HG02571 (cell line): Measurements from ENCODE around the gene RBMS2.

Experiments
- ATAC-seq: cut with Tn5 transposase; IDR thresholded peaks from one replicate; pipeline ENCODE4 v1.9.1; 2021; ENCODE audit warnings: mild to moderate bottlenecking, moderate library complexity; ENCODE audit not compliant: unreplicated experiment

Gene RBMS2

DNA sequence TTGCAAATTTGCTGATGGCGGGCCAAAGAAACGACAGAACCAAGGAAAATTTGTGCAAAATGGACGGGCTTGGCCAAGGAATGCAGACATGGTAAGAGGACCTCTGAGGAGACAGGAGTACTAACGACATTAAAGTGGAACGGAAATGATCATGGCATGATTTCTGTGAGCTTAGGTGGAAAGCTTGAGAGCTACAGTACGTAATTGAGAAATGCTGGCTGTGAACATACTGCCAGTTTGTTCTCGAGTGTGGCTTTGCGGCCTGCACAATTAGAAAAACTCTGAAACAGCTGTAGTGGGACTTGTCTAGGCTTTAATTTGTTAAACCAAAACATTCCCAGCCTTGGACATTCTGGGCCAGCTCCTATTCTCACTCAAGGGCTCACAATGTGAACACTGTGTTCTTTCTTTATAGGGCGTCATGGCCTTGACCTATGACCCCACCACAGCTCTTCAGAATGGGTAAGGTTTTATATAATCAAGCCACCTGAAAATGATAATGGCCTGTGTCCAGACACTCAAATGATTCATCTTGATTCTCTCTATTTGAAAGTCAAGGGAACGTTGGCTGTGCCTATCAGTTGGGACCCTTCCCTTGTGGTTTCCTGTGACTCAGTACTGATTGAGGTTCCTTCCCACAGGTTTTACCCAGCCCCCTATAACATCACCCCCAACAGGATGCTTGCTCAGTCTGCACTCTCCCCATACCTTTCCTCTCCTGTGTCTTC lies 60.0 kb downstream of the RBMS2 start:
- ATAC-seq = no peak

DNA sequence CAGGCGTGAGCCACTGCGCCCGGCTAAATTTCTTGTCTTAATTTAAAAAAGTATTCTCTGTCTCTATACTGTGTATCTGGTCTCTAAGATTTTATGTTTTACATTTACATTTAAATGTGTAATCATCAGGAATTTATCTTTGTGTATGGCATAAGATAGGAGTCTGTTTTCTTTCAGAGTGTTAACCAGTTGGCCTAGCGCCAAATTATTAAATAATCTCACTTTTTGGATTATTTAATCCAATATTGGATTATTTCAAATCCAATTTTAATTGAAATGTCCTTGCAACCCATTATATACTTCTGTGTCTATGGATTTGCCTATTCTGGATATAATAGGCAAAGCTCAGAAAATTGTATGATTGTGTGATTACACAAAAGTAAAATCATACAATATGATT lies 63.5 kb downstream of the RBMS2 start:
- ATAC-seq = no peak

DNA sequence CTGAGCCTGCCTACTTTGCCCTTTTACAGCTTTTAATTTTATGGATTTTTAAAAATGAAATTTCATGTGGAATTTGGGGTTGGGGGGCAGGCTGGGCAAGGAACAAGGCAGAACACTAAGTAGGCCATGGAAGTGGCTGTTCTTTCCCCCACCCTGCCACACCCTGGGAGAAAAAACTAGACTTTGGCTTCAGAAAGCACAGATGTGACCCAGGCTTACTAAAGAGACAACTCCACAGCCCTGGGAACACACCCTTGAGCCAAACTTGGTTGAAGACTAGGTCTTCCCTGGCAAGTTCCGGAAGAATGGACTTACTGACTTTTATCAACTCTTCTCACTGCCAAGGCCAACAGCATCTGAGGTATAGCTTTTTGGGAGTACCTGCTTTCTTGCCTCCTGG lies 68.2 kb downstream of the RBMS2 start:
- no peak for ATAC-seq

DNA sequence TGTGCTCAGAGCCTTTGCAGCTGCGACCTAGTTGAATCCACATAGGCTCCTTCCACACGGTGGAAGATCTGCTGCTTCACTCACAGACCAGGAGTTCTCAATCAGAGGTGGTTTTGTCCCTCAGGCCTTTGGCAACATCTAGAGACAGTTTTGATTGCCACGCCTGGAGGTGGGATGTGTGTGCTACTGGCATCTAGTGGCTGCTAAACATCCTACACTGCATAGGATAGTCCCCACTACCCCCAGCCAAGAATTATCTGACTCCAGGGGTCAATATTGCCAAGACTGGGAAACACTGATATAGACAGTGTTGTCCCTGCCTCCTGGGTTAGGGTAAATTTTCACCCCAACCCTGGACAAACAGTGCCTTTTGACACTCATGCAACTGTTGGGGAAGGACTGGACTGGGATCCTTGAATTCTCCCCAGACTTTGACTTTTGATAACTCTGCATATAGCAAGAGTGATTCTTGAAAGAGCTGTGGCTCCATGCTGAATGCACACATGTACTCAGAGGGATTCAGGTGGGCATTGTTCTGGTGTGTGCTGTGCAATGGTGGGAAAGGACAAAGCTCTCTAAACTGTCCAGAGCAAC lies 68.7 kb downstream of the RBMS2 start:
- no peak for ATAC-seq

DNA sequence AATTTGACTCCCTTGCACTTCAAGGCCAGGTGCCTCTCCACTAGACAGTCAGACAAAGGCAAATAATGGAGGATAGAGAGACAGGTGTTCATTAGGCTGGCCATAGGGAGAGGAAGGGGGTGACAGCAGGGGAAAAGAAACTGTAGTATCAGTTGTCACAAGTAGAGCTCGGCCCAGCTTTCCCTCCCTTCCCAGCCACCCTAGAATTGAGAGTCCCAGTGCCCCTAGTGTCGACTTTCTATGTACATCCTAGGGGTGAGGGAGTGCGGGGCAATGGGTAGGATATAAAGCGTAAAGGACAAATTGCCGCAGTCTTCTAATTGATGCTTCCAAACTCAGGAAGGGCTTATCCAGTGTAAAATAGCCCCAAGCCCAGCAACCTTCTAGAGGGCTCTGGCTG lies 69.5 kb downstream of the RBMS2 start:
- ATAC-seq = no peak

DNA sequence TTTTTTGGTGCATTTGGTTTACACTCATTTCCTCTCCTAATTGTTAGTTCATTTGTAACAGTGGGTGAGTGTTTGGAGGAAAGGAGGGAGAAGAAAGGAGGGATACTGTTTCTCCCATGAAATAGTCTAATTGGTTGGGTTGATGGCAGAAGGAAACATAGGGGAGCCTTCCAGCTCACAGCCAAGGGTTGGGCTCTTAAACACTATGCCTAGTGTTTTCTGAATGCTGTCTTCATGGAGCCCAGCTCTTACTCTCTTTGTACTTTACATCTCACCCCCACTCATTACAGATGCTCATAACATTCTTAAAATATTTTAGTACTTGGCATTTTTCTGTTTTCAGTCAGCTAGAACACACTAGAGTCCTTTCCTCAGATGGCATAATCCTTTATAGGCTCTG lies 70.3 kb downstream of the RBMS2 start:
- ATAC-seq = no peak

DNA sequence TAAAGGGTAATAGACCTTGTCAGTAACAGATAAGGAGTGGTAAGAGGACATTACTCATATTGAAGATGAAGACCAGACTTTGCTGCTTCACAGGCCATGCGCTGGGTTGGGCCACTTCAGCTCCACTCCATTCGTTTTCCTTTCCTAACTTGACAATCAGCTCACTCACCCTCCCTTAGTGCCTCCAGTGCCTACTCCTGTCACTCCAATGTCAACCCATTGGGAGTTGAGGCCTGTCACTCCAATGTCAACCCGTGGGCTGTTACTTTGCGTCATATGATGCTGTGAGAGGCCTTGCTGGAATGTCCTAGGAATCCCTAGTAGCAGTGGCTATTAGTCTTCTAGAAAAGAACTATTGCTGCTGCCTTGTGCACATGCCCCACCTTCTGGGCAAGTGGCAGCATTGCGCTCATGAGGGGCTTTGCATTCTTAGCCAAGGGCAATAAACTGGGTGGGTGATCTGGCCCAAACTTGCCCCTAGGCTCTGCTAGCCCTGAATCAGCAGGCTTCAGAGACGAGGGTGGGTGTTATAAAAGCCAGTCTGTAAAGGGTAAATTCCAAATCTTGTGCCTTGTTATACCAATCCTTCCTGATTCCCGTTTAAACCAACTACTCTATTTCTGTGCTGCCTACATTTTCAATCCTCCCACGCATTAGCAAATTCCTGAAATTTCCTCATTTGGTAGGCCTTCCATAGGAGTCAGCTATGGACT lies 72.4 kb downstream of the RBMS2 start:
- ATAC-seq = no peak

DNA sequence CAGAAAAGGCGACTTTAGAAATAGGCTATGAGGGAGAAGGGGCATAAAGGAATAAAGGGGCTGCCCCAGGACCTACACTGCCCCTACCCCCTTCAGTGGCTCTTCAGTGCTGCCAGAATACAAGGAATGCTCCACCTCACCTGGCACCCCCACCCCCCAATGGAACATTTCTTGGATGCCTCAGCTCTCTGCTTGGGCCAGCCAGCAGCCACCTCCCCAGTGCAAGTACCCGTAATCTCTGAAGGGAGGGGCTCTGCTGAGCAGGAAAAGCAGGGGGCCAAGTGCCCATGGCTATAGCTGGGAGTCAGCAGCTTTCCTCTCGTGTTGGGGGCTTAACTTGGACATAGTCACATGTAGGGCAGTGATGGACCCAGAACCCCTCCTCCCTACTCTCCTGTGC lies 75.2 kb downstream of the RBMS2 start:
- ATAC-seq = no peak

DNA sequence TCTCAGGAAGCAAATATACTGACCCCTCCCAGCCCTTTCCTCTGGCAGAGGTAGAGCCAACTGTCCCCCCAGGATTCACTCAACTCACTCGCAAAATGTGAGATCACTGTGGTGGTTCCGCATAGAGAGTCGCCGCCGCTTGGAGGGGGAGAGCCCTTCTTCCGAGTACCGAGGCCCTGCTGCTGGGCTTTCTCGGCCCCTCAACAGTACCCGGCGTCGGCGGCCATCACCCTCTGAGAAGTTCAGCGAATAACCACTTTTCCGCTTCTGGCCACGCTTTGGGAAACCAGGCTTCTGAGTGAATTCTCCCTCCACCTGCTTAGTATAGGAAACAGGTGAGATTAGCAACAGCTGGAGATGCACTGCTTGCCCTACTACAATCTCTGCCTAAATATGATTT lies 77.4 kb downstream of the RBMS2 start:
- ATAC-seq = no peak

DNA sequence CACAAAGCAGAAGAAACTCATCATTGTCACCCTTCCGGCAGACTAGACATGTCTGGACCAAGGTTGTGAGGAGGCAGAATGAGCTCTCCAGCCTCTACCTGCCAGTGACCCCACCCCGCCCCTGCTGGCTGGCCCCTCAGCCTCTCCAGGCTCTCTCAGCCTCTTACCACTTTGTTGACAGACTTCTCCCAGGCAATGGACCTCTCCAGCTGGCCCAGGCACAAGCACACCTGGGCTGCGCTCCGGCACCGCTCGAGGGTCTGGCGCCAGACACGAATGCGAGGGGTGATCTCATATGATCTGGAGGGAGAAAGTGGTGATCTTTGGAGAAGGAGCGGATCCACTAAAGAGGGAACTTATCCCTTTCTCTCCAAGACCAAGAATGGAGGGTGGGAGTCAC lies 78.2 kb downstream of the RBMS2 start:
- no peak for ATAC-seq

DNA sequence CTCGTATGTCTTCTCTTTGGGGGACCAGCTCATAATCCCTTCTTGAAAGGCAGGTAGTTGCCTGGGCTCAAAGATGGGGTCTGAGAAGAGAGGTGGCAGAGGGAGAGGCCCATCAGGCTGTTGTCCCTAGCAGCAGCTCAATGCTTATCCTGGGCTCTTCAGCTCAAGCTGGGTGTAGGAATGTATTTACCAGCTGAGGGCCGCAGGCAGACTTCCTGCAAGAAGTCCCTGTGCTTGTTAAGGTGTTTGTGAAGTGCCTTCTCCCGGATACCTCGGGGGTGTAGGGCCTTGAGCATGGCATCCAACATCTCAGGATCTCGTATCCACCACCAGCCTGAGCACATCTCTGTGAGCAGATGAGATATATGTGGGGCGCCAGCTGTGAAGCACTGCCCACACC lies 79.1 kb downstream of the RBMS2 start:
- no peak for ATAC-seq

DNA sequence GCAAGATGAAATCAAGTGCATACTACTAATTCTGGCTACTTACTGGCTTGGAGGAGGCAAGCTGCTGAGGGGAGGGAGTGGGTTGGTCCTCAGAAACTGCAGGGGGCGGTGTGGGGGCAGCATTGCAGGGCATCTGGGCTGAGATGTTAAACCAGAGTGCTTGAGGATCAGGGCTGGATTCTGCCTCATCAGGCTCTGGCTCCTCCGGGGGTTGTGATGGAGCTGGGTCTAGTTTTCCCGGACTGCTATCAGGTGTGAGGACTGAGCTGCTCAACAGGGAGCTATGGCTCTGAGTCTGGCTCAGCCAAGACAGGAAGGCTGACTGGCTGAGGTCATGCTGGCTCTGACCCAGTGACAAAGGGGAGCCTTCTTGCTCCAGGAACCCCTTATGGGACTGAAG lies 79.9 kb downstream of the RBMS2 start:
- no peak for ATAC-seq

DNA sequence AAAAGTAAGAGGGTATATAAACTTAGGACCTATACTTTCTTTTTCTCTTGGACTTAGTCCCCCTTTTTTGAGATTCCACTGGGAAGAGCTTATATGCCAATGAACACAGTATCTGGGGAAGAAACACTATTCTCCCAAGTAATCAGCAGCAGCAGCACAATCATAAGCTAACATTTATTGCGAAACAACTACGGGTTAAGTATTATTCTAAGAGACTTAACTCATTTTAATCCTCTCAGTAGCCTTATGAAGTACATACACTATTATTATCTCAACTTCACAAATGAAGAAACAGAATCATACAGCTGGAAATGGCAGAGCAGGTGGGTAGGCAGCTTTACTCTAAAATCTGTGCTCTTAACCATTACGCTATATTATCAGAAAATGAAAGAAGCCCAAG lies 80.6 kb downstream of the RBMS2 start:
- ATAC-seq = no peak

DNA sequence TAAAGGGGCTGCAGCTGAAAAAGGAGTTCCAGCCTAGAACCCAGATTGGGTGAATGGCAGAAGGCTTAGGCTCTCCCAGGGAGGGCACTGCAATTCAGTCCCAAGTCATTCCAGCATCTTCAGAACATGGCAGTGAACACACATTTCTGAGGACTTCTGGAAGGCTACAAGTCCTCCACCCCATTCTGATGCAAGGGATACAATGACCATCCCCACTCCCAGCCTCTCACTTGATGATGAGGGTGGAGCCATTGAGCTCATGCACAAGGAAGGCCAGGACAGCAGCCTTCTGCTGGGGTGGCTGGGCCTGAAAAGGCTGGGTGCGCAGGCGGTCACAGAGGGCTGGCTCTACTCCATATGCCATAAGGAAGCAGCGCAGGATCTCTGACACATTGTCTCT lies 82.7 kb downstream of the RBMS2 start:
- no peak for ATAC-seq

DNA sequence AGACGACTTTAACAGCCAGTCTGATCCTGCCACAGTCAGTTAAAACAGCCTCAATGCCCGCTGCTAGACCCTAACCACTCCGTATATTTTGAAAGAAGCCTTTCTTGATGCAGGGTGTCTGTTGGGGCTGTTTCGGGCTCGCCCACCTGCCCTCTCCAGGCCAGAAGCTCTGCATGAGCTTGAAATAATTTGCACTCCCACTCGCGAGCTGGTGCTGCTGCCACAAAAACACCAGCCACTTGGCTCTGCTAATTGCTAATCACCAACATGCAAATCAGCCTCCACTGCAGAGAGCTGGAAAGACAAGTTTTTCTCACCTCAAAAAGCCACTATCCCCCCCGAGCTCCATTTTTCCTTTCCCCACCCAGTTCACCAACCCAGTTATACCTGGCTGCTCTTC lies 93.0 kb downstream of the RBMS2 start:
- ATAC-seq = no peak

DNA sequence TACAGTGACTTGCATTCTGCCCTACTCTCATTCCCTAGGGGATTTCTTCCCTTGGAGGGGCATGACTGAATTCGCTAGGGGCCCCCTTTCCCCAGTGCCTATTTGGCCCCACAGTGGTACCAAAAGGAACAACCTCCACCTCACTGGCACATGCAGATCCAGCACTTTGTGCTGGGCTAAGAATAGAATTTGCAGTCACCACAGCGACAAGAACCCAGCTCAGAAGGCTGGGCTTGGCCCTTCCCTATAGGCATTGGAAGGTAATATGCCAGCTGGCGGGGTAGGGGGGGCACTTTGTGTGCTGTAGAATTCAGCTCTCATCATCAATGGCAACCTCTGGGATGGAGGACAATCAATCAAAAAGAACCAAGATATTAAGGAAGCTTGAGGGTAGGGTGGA lies 94.6 kb downstream of the RBMS2 start:
- ATAC-seq = no peak

DNA sequence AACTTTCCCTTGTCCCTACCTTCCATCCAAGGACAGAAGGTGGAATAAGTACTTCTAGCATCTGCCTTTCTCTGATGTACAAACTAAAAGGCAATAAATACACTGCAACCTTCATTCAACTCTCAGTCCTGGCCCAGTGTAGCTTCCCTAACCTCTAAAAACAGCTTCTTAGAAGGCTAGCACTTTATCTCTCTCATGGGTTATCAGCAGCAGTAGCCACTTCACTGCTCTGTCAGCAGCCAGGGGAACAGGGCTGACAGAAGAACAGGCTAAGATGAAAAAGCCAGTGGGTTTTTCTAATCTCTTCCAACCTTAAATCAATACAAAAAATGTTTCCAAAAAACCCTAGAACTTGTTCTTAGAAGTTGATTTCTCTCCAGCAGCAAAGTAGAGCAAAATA lies 95.3 kb downstream of the RBMS2 start:
- ATAC-seq = no peak

DNA sequence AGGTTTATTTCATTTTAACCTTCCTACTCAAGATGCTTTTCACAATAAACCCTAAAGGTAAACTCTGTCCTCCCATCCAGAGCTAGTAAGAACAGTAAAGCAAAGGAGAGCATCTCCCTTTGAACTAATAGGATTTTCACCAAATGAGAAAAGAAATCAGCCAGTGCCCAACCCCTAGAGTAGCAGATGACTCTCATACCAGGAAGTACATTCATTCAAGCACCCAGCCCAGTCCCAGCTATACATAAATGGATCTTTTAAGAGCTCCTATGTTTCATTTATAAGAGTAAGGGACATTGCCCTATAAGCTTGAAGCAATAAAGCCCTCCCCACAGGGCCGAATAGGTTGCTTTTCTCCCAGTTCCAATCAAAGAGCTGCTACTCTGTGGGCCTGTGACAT lies 100.9 kb downstream of the RBMS2 start:
- no peak for ATAC-seq

DNA sequence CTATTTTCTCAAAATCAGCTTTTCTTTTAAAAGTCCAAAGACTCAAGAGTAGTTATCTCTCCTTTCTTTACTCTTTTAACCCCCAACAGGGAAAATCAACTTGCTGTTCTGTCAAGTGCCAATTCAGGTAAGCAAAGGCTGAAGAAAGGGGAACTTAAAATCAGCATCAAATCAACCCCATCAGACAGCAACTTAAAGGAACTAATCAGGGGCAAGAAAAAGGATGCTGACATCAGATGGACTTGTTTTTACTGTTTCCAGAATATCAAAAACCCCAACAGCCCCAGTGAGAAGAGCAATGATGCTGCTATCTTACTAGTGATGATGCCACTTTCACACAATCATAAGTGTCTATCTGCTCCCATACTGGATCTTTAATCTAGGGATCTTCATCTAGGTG lies 105.1 kb downstream of the RBMS2 start:
- no peak for ATAC-seq

DNA sequence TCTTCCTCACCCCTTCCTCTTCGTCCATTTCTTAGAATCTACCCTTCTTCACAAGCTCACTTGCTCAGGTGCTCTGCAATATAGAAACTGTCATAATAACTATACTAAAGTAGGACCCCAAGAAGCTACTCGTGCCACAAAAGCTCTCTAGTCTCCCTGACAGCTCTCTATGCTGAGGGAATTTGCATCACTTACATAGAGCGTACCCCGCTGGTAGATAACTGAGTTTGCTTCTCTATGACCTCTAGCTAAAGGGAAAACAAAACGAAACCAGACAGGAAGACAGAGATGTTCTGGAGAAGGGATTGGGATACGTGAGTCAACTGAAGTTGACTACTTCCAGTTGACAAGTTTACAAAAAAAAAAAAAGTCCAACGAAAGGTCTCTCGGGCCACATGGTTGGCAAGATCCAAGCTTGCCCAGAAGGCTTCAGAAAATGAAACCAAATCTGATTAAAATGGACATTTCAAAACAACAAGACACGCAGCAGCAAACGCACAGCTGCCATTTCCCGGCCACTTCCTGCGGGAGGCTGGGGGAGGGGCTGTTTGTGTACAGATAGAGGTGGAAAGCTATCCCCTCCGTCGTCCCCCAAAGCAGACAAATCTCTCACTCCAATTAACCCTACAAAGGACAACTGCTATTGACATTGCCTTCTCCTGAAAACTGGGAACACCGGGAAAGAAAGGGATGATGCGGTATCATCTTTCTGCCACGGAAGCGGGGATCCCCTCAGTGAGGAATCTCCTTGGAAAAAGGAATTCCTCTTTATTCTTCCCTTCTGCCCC lies 107.2 kb downstream of the RBMS2 start:
- no peak for ATAC-seq

DNA sequence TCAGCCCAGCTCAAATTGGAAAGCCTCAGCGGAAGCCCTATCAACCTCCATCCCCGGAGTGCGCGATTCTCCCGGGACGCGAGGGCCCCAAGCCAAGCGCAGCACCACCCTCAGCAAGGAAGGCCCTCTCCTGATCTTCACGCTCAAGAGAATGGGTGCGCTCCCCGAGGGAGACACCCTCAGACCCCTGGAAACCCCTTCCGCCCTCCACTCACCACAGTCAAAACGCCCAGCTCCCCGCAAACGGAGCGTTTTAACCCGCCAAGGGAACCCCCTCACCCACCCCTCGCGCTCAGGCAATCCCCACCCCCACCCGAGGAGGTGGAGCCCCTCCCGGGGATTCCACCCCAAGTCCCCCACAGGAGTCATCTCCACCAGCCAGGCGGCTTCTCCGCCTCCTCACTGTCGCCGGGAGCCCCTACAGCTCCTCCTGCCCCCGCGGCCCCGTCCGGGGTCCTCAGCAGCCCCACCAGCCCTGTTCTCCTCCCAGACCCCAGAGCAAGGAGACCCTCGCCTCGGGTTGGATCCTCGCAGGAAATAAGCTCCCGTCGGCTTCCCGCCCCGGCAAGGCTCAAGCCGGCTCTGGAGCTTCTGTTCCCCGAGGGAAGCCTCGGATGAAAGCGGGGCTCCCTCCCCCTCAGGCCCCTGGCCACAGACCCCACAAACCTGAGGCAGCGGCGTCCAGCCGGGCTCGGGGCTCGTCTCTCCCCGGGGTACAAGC lies 108.0 kb downstream of the RBMS2 start:
- no peak for ATAC-seq
